OCI-LY3 (cell line): ENCODE results near the gene MACROD1.

Source experiments
- CTCF ChIP-seq: fragments of 200-600, 300-600 bp; sonication (generic); IDR thresholded peaks from 2 replicates; pipeline ENCODE4 v1.5.1; 2014; ENCODE audit warnings: antibody characterized with exemption, low read length, low read depth
- EZH2phosphoT487 ChIP-seq: fragments of 200-600 bp; shearing (Covaris generic); IDR thresholded peaks from 2 replicates; pipeline ENCODE4 v1.6.1; 2018; ENCODE audit warnings: antibody characterized with exemption, mixed run types, low read depth

- TF ChIP-seq CTCF (no peak), EZH2phosphoT487 (no peak)
Observed at GRCh38 chr11:63993100-63993499, 172.8 kb downstream of the MACROD1 start.
